Activated gamma-delta T cell (primary cell): ENCODE data around the gene MFN1.

Source experiments
- DNase-seq: peaks from one replicate; lab custom pipeline; 2025; lab: John Stamatoyannopoulos, UW

The MFN1 gene

GRCh38 chr3:179430277-179430870 is 82.9 kb downstream of the MFN1 start:
- DNase-seq, result no peak

DNA sequence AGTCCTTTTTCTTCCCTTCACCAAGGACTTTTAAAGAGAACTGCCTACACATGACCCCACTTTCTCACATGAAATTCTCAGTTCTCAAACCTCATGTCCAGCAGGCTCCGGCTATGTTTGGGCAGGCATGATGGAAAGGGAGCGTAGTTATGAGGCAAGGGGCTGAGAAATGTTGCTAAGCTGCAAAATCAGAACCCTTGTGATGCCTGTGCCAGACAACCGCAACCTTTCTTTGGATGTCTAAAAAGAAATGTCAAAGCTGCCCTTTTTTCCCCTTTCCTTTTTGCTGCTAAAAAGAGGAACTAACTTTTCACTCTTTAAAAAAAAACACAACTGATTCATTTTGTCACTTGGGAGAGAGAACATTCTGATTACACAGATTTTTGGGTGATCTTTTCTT is 84.5 kb downstream of the MFN1 start:
- no peak for DNase-seq

- no peak for DNase-seq
These were observed 84.9 kb downstream of the MFN1 start for GRCh38 chr3:179432451-179432850.

- no peak for DNase-seq
These were observed 89.0 kb downstream of the MFN1 start for GRCh38 chr3:179436517-179436916.

DNA sequence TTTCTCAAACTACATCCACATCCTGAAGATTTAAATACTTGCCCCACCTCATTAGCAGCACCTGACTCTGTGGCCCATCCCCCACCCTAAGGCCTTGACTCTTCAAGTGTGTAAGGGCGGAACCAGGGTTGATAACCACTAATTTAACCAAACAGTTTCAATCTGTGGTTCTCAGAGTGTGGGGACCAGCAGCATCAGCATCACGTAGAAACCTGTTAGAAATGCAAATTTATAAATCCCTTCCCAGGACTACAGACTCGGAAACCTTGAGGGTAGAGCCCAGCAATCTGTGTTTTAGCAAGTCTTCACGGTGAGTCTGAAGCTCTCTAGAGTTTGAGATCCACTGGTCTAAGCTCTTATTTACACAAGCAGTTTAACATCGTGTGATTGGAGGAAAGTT is 91.3 kb downstream of the MFN1 start:
- no peak for DNase-seq
